BLaER1 treated with 17β-estradiol and CSF1 and Interleukin-3, amounts not matched to agents 10 nM and 100 nM (cell line): Measurements from ENCODE around the gene SMARCB1.
A peak's percentile ranks its signal among the peaks of the same experiment; 100 is the strongest.

Experiments
- H3K27ac ChIP-seq, 11 experiments: shearing (Covaris generic); formaldehyde crosslinking; 2 replicates each; pipeline ENCODE4 v1.8.1; 2022
- H3K27me3 ChIP-seq, 11 experiments: shearing (Covaris generic); formaldehyde crosslinking; 2 replicates each; pipeline ENCODE4 v1.8.1; 2022
- H3K36me3 ChIP-seq, 11 experiments: shearing (Covaris generic); formaldehyde crosslinking; 2 replicates each; pipeline ENCODE4 v1.8.1; 2022
- H3K4me1 ChIP-seq, 10 experiments: shearing (Covaris generic); formaldehyde crosslinking; 2 replicates each; pipeline ENCODE4 v1.8.1; 2022
- H3K4me2 ChIP-seq, 11 experiments: shearing (Covaris generic); formaldehyde crosslinking; 2 replicates each; pipeline ENCODE4 v1.8.1; 2022
- H3K4me3 ChIP-seq, 10 experiments: shearing (Covaris generic); formaldehyde crosslinking; 2 replicates each; pipeline ENCODE4 v1.8.1; 2022
- H3K9ac ChIP-seq, 11 experiments: shearing (Covaris generic); formaldehyde crosslinking; 2 replicates each; pipeline ENCODE4 v1.8.1; 2022
- H3K9me3 ChIP-seq, 11 experiments: shearing (Covaris generic); formaldehyde crosslinking; replicated peaks in 1 of 11; 2 replicates each; pipeline ENCODE4 v1.8.1; 2022
- H4K20me1 ChIP-seq, 11 experiments: shearing (Covaris generic); formaldehyde crosslinking; 2 replicates each; pipeline ENCODE4 v1.8.1; 2022
- Cebpa-rat ChIP-seq, 11 experiments: shearing (Covaris generic); IDR thresholded peaks; 2 replicates each; pipeline ENCODE4 v1.8.1; 2022

The SMARCB1 gene

GRCh38 chr22:23750367-23750713, 36.4 kb upstream of the SMARCB1 start:
- no peak for TF ChIP-seq Cebpa-rat (IDR thresholded peaks at IDR 0.05)
- H3K27ac ChIP-seq, result peak overlapping the region in 10 of 11 experiments; percentile 86 to 100 (median 97); a peak in 21 of 22 replicates
- H3K36me3 ChIP-seq, result peaks cover 0 to 20% (median 8%) of the 10 kb centered on the region in 11 experiments; a peak in 18 of 22 replicates
- peak overlapping the region; percentile 86 to 99 (median 92) for H3K9ac ChIP-seq
- peaks cover 54 to 89% (median 84%) of the 10 kb centered on the region in 10 experiments for H3K4me1 ChIP-seq
- H4K20me1 ChIP-seq, result peaks cover 0 to 27% (median 2%) of the 10 kb centered on the region in 11 experiments; a peak in 6 of 22 replicates
- H3K4me3 ChIP-seq, result peak overlapping the region; percentile 72 to 88 (median 79)
- H3K4me2 ChIP-seq, result peak overlapping the region; percentile 75 to 99 (median 92)
- no peaks in the 10 kb centered on the region for H3K9me3 ChIP-seq
- no peaks in the 10 kb centered on the region for H3K27me3 ChIP-seq

GRCh38 chr22:23750714-23751440, 35.9 kb upstream of the SMARCB1 start, which contains the start of gene ZNF70:
ZNF70 (minus strand) TSS chr22:23751112; CDS start chr22:23745140, 5,972 bp downstream.
- Histone ChIP-seq H3K4me1 (peaks cover 49 to 92% (median 88%) of the 10 kb centered on the region in 10 experiments), H3K9ac (peak within 1 kb of the TSS; percentile 86 to 99 (median 92)), H3K27ac (peak within 1 kb of the TSS; percentile 86 to 100 (median 96)), H3K4me3 (peak within 1 kb of the TSS; percentile 72 to 88 (median 79)), H3K9me3 (no peaks in the 10 kb centered on the region), H3K27me3 (no peaks in the 10 kb centered on the region), H3K4me2 (peak within 1 kb of the TSS; percentile 75 to 99 (median 94)), H3K36me3 (peaks cover 0 to 15% (median 3%) of the 10 kb centered on the region in 11 experiments; a peak in 12 of 22 replicates), H4K20me1 (peaks cover 0 to 22% (median 0%) of the 10 kb centered on the region in 11 experiments; a peak in 5 of 22 replicates)
- TF ChIP-seq Cebpa-rat (IDR thresholded peaks at IDR 0.05), result no peak

- Histone ChIP-seq H4K20me1 (peaks cover 0 to 18% (median 0%) of the 10 kb centered on the region in 11 experiments; a peak in 3 of 22 replicates), H3K27me3 (no peaks in the 10 kb centered on the region), H3K9me3 (no peaks in the 10 kb centered on the region), H3K4me3 (peak overlapping the region; percentile 72 to 88 (median 79)), H3K36me3 (peaks cover 0 to 8% (median 0%) of the 10 kb centered on the region in 11 experiments; a peak in 4 of 22 replicates), H3K4me1 (peaks cover 42 to 93% (median 88%) of the 10 kb centered on the region in 10 experiments), H3K9ac (peak overlapping the region; percentile 86 to 99 (median 92)), H3K27ac (peak overlapping the region; percentile 86 to 100 (median 96)), H3K4me2 (peak overlapping the region; percentile 74 to 99 (median 94))
- no peak for TF ChIP-seq Cebpa-rat (IDR thresholded peaks at IDR 0.05)
Measured at GRCh38 chr22:23751441-23751996, 35.2 kb upstream of the SMARCB1 start.

GRCh38 chr22:23752090-23752691, 34.6 kb upstream of the SMARCB1 start:
- TF ChIP-seq Cebpa-rat (IDR thresholded peaks at IDR 0.05), result no peak
- H3K4me3 ChIP-seq, result peak overlapping the region; percentile 72 to 88 (median 79)
- H3K4me1 ChIP-seq, result peaks cover 42 to 93% (median 88%) of the 10 kb centered on the region in 10 experiments
- H3K4me2 ChIP-seq, result peak overlapping the region; percentile 74 to 99 (median 94)
- peak overlapping the region; percentile 86 to 100 (median 96); a peak in 21 of 22 replicates for H3K27ac ChIP-seq
- H3K9me3 ChIP-seq, result no peaks in the 10 kb centered on the region
- no peaks in the 10 kb centered on the region for H3K27me3 ChIP-seq
- H3K36me3 ChIP-seq, result peaks cover 0 to 3% (median 0%) of the 10 kb centered on the region in 11 experiments; a peak in 2 of 22 replicates
- H3K9ac ChIP-seq, result peak overlapping the region; percentile 86 to 99 (median 92); a peak in 21 of 22 replicates
- H4K20me1 ChIP-seq, result peaks cover 0 to 16% (median 0%) of the 10 kb centered on the region in 11 experiments; a peak in 2 of 22 replicates

GRCh38 chr22:23752750-23753149, 34.0 kb upstream of the SMARCB1 start:
- Histone ChIP-seq H3K27ac (peak overlapping the region in 10 of 11 experiments; percentile 30 to 100 (median 97); a peak in 18 of 22 replicates), H3K36me3 (no peaks in the 10 kb centered on the region), H3K4me1 (peaks cover 39 to 93% (median 89%) of the 10 kb centered on the region in 10 experiments), H3K9me3 (no peaks in the 10 kb centered on the region), H3K4me3 (peak overlapping the region in 7 of 10 experiments; percentile 72 to 88 (median 79); a peak in 14 of 20 replicates), H3K4me2 (peak overlapping the region; percentile 74 to 99 (median 94)), H4K20me1 (peaks cover 0 to 11% (median 0%) of the 10 kb centered on the region in 11 experiments; a peak in 2 of 22 replicates), H3K9ac (peak overlapping the region in 9 of 11 experiments; percentile 28 to 99 (median 96); a peak in 17 of 22 replicates), H3K27me3 (no peaks in the 10 kb centered on the region)
- TF ChIP-seq Cebpa-rat (IDR thresholded peaks at IDR 0.05), result 0 out of 22 replicates have a peak, but pooled peaks of 1 of the 11 experiments have one; percentile 5

- Histone ChIP-seq H4K20me1 (peaks cover 0 to 7% (median 0%) of the 10 kb centered on the region in 11 experiments; a peak in 1 of 22 replicates), H3K4me2 (peak overlapping the region; percentile 42 to 99 (median 94); a peak in 20 of 22 replicates), H3K4me1 (peaks cover 34 to 93% (median 86%) of the 10 kb centered on the region in 10 experiments), H3K9me3 (no peaks in the 10 kb centered on the region), H3K9ac (peak overlapping the region in 8 of 11 experiments; percentile 25 to 99 (median 96); a peak in 16 of 22 replicates), H3K27ac (peak overlapping the region in 8 of 11 experiments; percentile 93 to 100 (median 98); a peak in 16 of 22 replicates), H3K4me3 (peak overlapping the region in 7 of 10 experiments; percentile 3 to 80 (median 73); a peak in 12 of 20 replicates), H3K27me3 (no peaks in the 10 kb centered on the region), H3K36me3 (no peaks in the 10 kb centered on the region)
- TF ChIP-seq Cebpa-rat (IDR thresholded peaks at IDR 0.05), result no peak
Measured at GRCh38 chr22:23753385-23753784, 33.4 kb upstream of the SMARCB1 start.

GRCh38 chr22:23754220-23754919, 32.4 kb upstream of the SMARCB1 start, which contains the start of gene VPREB3:
VPREB3 (minus strand) TSS chr22:23754425; CDS start chr22:23754363, 62 bp downstream.
- H3K4me1 ChIP-seq, result peaks cover 32 to 90% (median 77%) of the 10 kb centered on the region in 10 experiments

More at GRCh38 chr22:23754220-23754919, 32.4 kb upstream of the SMARCB1 start, which contains the start of gene VPREB3:
- H3K9ac ChIP-seq, result peak within 1 kb of the TSS in 8 of 11 experiments; percentile 25 to 99 (median 96); a peak in 16 of 22 replicates
- peak within 1 kb of the TSS in 7 of 10 experiments; percentile 3 to 80 (median 73); a peak in 12 of 20 replicates for H3K4me3 ChIP-seq
- 0 out of 22 replicates have a peak, but pooled peaks cover 0 to 7% (median 0%) of the 10 kb centered on the region in 11 experiments for H4K20me1 ChIP-seq
- peak within 1 kb of the TSS; percentile 42 to 99 (median 94); a peak in 20 of 22 replicates for H3K4me2 ChIP-seq
- H3K27ac ChIP-seq, result peak within 1 kb of the TSS in 8 of 11 experiments; percentile 93 to 100 (median 98); a peak in 16 of 22 replicates
- no peaks in the 10 kb centered on the region for H3K36me3 ChIP-seq
- no peaks in the 10 kb centered on the region for H3K9me3 ChIP-seq
- H3K27me3 ChIP-seq, result no peaks in the 10 kb centered on the region
- no peak for TF ChIP-seq Cebpa-rat (IDR thresholded peaks at IDR 0.05)
